ENCODE data around the gene EPN1. TPM values are rescaled to one million over a fixed set of nuclear protein-coding genes. Genes with fewer than 3 reads are reported as not detected.

Gene EPN1
- total RNA-seq, 1 experiment from 2014 or later, result 32.8 TPM

DNA sequence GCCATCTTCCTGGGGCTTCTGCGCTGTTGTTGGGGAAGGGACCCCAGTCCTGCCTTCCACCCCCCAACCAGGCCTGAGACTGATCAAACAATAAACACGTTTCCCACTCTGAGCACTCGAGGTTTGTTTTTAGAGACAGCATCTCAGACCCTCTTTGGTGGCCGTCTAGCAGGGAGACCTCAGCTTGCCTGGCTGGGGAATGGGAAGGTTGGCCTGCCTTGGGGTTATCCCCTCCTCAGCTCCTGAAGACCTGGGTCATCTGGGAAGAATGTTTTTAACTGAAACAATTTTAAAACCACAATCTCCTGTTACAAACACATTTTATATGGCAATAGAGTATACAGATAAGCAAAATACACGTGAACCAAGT, 29.5 kb upstream of the EPN1 start:
- no peak for DNase-seq (ENCODE audit: extremely low read depth, low read depth)

DNA sequence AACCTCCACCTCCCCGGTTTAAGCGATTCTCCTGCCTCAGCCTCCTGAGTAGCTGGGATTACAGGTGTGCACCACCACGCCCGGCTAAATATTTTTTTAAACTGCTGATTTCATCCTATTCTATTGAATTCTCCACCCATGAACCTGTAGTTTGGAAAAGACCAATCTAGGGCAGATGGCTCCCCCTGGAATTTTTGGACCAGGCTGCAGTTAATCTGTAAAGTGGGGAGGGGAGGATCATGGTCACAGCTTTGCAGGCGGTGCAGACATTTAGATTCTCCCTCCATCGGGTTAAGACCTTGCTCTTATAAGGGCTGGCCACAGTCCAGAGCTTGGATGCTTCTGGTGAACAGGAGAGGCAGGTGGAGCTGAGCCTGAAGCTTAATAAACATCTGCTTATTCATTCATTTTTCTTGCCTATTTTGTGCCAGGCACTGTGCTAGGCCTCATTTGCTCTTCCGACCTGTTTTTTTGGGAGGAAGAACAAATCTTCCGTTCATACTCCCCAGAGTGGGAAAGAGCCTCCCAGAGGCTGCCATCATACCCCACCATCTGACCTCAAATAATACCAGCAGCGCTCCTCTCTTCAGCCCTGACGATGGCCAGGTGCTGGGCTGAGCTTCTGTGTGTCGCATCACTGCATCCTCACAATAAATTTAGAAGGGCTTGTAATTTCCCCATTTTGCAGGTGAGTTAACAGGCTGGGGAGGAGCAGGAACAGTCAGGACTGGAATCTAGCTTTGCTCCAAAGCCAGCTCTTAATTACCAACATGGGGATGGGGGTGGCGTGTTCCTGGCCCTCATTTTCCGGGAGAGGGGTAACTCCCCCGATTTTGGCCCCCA, 27.9 kb upstream of the EPN1 start:
- no peak for DNase-seq (ENCODE audit: extremely low read depth, low read depth)

DNA sequence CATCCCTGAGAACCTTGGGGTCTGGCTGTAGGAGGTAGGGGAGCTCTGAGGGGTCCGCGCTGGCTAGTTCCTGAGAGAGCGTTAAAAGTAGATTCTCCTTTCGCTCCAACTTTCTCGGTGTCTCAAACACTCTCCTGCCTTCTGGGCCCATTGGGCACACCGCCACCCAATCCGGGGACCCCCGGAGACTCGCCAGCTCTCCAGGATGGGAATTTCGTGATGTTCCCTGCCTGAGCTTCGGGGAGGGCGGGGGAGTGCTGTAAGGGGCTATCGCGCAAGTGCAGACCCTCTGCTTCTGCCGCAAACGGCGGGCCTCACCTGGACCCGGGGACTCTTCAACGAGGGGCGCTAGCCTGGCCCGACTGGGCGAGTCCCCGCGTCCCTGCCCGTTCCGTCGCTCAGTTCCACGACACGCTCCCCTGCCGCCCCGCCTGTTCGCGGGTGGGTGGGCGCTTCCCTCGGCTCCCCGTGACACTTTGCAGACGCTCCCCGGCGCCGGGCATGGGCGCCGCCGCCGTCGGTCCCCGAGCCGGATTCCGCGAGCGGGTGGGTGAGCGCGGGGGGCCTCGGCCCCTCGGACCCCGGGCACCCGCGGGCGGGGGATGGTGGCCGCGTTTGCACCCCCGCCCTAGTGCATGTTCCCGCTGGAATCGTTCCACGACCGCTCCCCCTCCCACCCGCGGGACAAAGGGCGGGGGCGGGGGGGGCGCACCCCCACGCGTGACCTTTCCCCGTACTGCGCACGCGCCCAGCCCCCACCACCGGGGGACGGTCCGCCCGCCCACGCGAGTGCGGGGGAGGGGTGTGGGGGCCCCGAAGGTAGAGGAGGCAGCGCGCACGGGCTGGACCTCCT, 27.1 kb upstream of the EPN1 start, which contains the start of gene CCDC106:
TSS of gene CCDC106 (plus strand) at position 481 of the 853 bp plus-strand sequence. CDS start 835 bp downstream, outside the sequence.
- DNase-seq (ENCODE audit: extremely low read depth, low read depth), result no peak

DNA sequence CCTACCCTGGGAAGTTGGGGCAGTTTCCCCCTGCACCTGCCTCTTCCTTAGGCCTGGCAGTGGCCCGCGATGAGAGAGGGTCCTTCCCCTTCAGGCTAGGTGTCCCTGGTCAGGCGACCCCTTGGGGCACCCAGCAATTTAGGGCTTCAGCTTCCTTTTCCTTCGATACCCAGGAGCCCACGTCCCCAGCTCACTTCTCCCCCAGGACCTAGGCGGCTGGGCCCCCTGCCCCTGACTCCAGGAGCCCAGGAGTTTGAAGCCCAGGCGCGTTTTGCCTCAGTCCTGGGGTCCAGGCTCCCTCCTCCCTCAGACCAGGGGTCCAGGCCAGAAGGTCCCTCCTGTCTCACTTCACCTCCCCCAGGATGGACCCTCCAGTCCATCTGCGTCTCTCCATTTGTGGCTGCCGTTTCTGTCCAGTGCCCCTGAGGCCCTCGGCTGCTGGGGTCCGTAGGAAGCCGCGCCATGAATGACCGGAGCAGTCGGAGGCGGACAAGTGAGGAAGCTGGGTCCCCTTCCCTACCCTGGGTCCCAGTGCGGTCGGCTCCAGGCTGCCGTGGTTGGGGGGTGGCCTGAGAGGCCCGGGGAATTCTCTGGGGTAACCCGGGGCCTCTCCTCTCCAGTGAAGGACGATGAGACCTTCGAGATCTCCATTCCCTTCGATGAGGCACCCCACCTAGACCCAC, 26.3 kb upstream of the EPN1 start:
- DNase-seq (ENCODE audit: extremely low read depth, low read depth), result no peak

DNA sequence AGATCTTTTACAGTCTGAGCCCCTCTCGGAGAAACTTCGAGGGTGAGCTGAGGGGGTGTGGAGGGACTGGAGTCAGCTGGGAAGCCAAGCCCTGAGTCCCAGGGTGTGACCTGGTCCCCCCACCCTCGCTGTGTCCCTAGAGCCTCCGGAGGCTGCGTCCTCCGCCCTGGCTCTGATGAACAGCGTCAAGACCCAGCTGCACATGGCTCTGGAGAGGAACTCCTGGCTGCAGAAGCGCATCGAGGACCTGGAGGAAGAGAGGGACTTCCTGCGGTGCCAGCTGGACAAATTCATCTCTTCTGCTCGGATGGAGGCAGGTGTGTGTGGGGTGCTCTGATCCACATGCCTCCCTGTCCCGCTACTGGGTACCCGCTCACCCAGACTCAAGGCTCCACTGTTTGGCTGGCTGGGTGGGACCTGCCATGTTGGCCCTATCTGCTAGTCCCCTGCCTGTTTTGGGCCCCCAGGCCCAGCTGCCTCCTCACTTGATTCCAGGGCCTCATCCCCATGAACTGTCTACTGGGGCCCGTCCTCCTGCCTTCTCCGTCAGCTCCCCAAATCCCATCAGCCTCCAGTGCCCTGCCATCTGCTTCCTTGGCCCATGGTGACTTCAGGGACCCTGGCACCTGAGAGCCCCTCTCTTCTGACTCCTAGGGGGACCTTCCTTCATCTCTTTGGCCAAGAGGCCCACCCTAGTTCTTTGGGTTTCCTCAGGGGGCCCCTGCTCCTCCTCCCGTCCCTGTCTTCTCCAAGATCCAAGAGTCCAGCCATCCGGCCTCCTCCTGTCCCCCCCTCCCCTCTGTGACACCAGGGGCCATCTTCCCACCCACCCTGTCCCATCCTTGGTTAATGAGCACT, 25.5 kb upstream of the EPN1 start:
- no peak for DNase-seq (ENCODE audit: extremely low read depth, low read depth)

DNA sequence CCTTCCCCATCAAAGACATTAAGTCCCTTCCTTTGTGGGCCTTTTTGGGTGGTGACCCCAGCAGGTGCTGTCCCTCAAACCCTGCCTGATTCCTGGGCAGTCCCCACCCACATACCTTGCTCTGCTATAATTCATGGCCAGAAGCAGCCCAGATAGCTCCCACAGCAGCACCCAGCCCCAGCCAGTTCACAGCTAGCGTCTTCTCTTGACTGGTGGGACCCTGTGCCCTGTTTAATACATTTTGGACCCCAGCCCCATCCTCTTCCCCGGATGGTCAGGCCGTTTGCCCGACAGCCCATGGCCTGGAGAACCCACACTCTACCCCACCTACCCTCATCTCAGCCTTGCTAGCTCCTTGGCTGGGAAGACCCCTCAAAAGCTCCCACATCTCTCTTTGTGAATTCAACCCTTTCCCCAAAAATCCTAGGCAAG, 24.9 kb upstream of the EPN1 start:
- no peak for DNase-seq (ENCODE audit: extremely low read depth, low read depth)

DNA sequence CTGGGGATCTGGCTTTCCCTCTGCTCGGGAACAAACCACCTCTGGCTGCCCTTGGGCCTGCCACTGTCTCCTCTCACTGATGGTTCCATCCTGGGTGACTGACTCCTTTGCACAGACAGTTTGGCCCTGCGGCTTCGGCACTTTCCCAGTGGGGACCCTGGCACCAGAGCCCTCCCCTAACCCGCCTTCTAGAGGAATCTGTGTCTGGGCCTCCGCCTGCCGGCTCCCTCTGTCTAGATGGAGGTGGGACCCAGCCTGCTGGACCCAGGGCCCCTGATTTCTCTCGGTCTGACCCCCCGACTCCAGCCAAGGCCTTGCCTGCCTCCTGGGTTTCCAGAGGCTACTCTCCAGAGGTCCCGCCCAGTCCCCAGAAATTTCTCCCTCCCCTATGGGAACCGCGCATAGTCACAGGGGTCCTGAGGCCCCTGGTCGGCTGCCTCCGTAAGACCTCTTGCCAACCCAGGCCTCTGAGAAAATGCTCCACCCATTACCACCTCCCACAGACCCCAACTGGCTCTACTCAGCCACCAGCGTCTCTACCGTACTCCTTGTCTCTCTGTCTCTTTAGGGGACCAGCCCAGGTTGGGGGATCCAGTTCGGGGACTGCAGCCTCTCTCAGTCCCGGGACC, 24.3 kb upstream of the EPN1 start:
- no peak for DNase-seq (ENCODE audit: extremely low read depth, low read depth)

GRCh38 chr19:55651236-55651635, 23.8 kb upstream of the EPN1 start:
- DNase-seq (ENCODE audit: extremely low read depth, low read depth), result no peak

GRCh38 chr19:55652311-55653128, 22.5 kb upstream of the EPN1 start:
- no peak for DNase-seq (ENCODE audit: extremely low read depth, low read depth)

- peak; percentile 96 for DNase-seq (ENCODE audit: extremely low read depth, low read depth)
These were observed 21.2 kb upstream of the EPN1 start for GRCh38 chr19:55653651-55654322.

- DNase-seq (ENCODE audit: extremely low read depth, low read depth), result peak; percentile 98
These were observed 20.6 kb upstream of the EPN1 start for GRCh38 chr19:55654323-55654867.

- DNase-seq (ENCODE audit: extremely low read depth, low read depth), result peak; percentile 82
These were observed 20.0 kb upstream of the EPN1 start, which contains the start of gene U2AF2 for GRCh38 chr19:55654868-55655647. TSS of gene U2AF2 (plus strand) at chr19:55655035. CDS start at chr19:55655105, 70 bp downstream.

DNA sequence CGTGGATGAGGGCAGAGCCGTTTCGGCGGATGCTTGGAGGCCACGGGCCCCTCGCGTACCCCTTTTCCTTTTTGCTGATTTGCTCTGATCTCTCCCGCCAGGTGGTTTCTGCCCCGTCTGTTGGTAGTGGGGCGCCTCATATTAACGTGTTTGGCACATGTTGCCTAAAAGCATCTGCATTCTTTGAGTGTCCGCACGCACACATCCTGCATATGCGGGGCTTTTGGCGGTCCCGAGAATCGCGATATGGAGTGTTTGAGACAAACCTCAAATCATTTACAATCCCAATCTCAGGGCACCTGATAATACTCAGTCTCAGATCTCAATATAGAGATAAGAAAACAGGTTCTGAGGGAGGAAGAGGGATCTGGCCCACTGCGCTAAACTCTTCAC, 19.4 kb upstream of the EPN1 start:
- DNase-seq (ENCODE audit: extremely low read depth, low read depth), result no peak

- DNase-seq (ENCODE audit: extremely low read depth, low read depth), result no peak
These were observed 18.5 kb upstream of the EPN1 start for GRCh38 chr19:55656552-55656951.

- no peak for DNase-seq (ENCODE audit: extremely low read depth, low read depth)
These were observed 17.9 kb upstream of the EPN1 start for GRCh38 chr19:55656988-55657747.

GRCh38 chr19:55658846-55659459, 16.1 kb upstream of the EPN1 start:
- DNase-seq (ENCODE audit: extremely low read depth, low read depth), result no peak

Data from NCI-H460 (cell line).